HG03175 (cell line): Measurements from ENCODE around the gene NDUFAF2.
"Not testable (repeated sequence)": the region's sequence is repeated elsewhere in the genome, so short reads cannot be mapped to it uniquely, and the experiment has no call there.

Source experiments
- ATAC-seq: cut with Tn5 transposase; IDR thresholded peaks from one replicate; pipeline ENCODE4 v1.9.1; 2021; ENCODE audit warnings: mild to moderate bottlenecking, moderate library complexity; ENCODE audit not compliant: unreplicated experiment

The NDUFAF2 gene

GRCh38 chr5:60992871-60993270 is 47.9 kb downstream of the NDUFAF2 start:
- no peak for ATAC-seq

DNA sequence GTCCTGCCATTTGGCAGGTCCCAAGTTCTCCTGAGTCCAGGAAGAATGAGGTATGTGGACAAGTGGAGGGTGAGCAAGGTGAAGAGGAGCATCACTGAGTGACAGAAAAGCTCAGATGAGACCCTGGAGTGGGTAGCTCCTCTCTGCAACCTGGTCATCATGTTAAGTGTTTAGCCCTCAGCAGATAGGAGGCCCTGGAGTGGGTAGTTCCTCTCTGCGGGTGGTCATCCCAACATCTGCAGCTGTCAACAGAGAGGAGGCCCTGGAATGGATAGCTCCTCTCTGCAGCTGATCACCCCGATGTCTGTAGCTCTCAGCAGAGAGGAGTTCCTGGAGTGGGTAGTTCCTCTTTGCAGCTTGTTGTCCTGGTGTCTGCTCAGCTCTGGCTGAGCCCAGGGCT is 48.4 kb downstream of the NDUFAF2 start:
- ATAC-seq: no peak

GRCh38 chr5:60993875-60994571 is 49.0 kb downstream of the NDUFAF2 start:
- ATAC-seq: no peak

GRCh38 chr5:60996368-60996767 is 51.4 kb downstream of the NDUFAF2 start:
- ATAC-seq: no peak

GRCh38 chr5:60997721-60998120 is 52.7 kb downstream of the NDUFAF2 start:
- no peak for ATAC-seq

GRCh38 chr5:61000887-61001286 is 55.9 kb downstream of the NDUFAF2 start:
- ATAC-seq: no peak

DNA sequence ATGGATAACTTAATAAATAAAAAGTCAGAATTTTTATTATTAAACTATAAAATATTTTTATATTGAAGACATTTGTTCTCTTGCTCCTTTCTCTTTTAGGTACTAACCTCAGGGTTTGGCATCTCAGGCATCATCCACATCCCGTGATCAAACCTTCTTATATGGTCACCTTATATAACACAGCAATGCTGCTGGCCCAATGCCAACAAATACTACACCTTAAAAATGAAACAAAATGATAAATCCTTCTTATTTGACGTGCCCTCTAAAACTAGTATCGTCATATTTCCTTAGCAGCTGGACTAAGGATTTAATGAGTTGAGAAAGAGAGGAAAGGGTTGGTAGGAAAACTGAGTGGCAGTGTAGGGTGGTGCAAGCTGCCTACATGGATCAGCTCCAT is 56.6 kb downstream of the NDUFAF2 start:
- ATAC-seq: no peak

DNA sequence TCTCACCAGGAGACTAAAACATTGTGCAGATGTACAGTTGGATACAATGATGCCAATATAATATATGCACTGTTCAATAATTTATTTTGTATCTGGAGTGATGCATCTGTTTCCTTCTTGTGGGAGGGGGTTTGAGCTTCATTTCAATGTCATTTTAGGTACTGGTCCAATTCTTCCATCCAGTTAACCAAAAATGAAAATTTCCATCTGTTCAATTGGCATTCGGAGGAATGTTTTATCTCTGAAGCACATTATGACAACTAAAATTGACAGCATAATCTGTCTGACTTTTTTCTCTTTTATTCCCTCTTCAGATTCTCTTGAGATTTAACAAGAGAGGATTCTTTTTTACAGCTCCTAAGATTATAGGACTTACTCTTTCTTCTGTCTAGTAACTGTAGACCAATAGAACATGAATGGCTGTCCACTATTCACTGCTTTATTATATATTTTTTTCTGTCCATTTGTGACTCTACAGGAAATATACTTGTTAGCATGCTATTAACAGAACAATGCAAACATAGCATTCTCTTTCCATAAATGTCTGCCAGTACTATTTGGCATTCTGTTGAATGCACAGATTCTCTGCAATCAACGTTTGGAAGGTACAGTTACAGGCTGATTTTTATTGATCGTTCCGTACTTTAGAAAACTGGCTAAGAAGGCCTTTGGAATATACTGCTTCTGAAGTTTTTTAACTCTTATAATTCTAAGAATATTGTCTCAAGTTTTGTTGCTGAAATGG is 57.8 kb downstream of the NDUFAF2 start:
- no peak for ATAC-seq

DNA sequence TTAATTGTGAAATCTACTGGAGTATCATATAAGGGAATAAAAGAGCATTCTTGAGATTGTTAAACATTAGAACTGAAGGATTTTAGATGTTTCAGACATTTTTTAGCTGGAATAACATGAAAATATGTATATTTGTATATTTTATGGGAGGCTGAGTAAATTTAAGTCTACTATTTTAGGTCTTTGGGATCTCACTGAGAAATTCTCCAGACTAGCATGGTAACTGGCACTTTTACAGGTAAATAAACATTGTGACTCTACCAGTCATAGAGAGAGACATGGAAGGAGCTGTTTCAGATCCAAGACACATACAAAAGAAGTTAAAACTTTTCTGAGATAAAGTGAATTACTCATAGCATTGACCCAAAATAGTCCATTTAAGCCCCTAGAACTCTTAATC is 59.4 kb downstream of the NDUFAF2 start:
- no peak for ATAC-seq

GRCh38 chr5:61009907-61010306 is 64.9 kb downstream of the NDUFAF2 start:
- no peak for ATAC-seq

DNA sequence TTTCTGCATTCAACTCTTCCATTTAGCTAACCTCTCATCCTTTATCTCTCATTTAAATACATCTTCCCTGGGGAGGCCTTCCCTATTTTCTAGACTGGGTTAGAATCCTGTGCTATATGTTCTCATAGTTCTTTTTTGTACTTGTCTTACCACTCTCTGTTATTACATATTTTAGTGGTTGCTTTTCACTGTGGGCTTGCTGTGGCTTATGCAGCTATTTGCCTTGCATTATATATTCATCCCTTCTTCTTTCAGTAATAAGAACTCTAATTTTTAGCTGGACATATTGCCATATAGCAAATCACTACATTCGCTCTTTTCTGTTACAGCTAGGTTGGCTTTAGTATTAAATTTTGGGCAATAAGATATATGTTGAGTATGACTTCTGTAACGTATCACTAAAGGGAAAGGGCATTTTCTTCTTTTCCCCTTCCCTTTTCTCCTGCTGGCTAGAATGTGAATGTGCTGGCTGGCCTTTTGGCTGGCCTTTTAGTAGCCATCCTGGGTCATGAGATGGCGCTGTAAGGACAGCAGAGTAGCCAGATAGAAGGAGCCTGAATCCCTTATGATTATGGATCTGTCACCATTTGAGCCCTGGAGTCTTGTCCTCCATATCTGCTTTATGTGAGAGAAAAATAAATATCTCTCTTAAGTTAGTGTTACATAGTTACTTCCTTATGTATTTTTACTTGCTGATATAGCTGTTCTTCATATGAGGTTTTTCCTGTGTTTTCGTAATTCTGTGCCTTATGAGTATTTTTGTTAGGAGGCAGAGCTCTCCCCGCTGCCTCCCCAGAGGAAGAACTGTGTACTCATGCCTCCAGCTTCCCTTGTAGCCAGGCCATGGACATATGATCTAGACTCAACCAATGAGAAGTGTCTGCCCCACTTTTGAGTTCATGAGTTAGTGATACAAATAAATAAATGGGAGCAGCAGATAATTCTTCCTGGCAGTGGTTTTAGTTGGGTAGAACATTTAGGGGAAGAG is 65.8 kb downstream of the NDUFAF2 start:
- ATAC-seq: no peak

GRCh38 chr5:61018062-61018461 is 73.1 kb downstream of the NDUFAF2 start:
- no peak for ATAC-seq

DNA sequence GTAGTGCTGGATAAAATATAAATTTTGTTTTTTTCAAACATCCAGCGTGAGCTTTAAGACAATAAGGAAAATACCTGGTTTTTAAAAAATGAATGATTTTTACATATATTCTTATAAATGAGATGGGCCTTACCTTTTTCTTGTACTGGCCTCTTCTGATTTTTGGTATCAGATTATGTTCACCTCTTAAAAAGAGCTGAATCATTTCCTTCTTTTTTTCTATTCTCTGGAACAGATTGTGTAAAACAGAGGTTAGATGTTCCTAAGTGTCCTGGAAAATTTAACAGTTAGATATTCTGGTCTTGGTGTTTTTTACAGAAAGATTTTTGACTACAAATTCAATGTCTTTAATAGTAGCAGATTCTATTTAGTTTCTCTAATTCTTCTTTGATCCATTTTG is 74.6 kb downstream of the NDUFAF2 start:
- no peak for ATAC-seq

GRCh38 chr5:61020415-61020814 is 75.4 kb downstream of the NDUFAF2 start:
- ATAC-seq: no peak

DNA sequence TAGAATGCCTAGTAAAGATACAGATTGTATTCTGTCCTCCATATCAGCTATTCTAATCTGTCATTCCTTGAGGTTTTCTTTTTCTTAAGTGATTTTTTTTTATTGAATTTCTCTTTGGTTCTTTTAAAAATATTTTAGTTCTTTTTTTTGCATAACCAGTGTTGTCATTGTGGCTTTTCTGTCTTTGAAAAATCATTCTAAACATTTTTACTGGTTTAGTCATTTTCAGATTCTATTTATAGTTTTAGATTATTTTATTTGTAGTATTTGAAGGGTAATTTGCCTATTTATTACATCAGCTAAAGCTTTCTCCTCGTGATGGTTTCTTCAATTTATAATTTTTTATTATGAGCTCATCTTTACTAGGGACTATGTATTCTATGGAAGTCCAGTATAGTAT is 78.1 kb downstream of the NDUFAF2 start:
- no peak for ATAC-seq

- ATAC-seq: no peak
These were observed 81.0 kb downstream of the NDUFAF2 start for GRCh38 chr5:61026004-61026403.

DNA sequence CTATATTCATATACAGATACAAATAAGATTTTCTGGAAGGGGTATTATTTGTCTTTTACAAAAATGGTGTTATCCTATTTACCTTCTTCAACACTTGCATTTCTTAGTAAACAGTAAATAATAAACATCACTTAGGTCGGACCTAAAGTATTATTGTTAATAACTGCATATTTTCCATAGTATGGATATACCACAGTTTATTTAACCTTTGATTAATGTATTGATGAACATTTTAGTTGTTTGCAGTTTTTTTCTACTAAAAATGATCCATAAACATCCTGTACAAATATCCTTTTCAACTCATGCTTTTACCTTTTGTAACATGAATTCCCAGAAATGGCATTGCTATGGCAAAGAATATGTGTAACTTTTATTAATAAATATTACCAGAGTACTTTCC is 83.4 kb downstream of the NDUFAF2 start:
- no peak for ATAC-seq

DNA sequence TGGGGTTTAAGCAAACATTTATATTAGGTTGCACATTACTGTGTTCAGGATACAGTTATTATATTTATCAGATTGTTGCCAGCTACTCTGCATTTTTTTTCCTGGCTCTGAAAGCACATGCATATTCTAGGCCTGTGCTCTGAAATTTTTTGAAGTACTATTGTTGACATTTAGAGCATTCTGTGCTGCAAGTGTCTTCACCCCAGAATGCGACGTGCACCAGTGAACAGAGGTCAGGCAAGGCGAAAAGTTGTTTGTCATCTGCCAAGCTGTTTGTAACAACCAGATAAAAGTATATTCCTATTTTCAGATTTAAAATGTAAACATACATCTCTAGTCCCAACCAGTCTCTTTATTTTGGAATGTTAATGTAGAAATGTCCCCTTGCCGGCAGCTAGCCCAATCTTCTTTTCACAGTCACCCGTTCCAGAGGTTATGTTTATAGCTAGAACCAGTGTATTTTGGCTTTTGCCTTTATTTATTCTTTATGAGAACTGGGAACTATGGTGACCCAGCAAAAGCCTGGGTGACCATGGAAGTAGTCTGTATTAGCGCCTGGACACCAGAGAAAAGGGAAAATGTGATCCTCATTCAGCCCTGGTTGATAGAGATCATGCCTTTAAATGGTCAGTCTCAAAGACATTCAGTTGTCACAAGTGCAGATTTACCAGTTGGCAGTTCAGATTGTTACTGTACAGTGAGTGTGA is 84.6 kb downstream of the NDUFAF2 start:
- no peak for ATAC-seq

DNA sequence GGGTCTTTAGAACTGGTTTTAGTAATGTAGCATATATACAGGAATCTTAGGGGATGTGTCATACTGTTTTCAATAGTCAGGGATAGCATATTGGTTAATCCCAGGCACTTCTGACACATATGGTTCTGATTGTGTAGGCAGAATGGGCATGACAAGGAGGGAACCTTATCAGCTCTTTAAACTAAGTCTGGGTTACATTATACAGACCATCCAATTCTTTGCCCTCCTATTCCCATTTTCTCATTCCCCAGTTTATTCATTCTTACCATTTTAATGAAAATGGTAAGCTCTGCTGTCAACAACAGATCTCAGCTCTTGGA is 85.1 kb downstream of the NDUFAF2 start:
- no peak for ATAC-seq

- ATAC-seq: not testable (repeated sequence)
These were observed 86.3 kb downstream of the NDUFAF2 start for GRCh38 chr5:61031301-61031700.

GRCh38 chr5:61044545-61044944 is 99.5 kb downstream of the NDUFAF2 start:
- ATAC-seq: no peak
